OCI-LY7 (cell line): ENCODE measurements around the gene UBTF. TPM values are rescaled to one million over a fixed set of nuclear protein-coding genes. Genes with fewer than 3 reads are reported as not detected.

Experiments used
- BruUV-seq: library from RNA; stranded (reverse); fragments of 400-500 nt; replicated peaks from 2 replicates; lab custom pipeline; 2021; lab: Mats Ljungman, UMichigan
- CTCF ChIA-PET: fragments of 300-600 bp; sonication (Branson Sonifier 250); formaldehyde crosslinking; loops from one replicate; lab custom pipeline; 2022; ENCODE audit warnings: antibody characterized with exemption; ENCODE audit not compliant: unreplicated experiment; lab: Charles Lee
- POLR2A ChIA-PET: fragments of 300-600 bp; sonication (Branson Sonifier 250); formaldehyde crosslinking; loops from one replicate; lab custom pipeline; 2022; ENCODE audit warnings: antibody characterized with exemption; lab: Charles Lee
- DNase-seq: peaks from one replicate; pipeline ENCODE4 v3.0.0-alpha.2; 2015; ENCODE audit warnings: low spot score
- H2AFZ ChIP-seq: fragments of 200-600 bp; sonication (generic), shearing (Covaris generic); 2 replicates; pipeline ENCODE4 v1.6.1; 2014; ENCODE audit warnings: mild to moderate bottlenecking, antibody characterized with exemption, low read length, moderate library complexity
- H3K27ac ChIP-seq: fragments of 200-600 bp; sonication (generic); 2 replicates; pipeline ENCODE4 v1.5.1; 2014; ENCODE audit warnings: mixed run types, low read depth, mild to moderate bottlenecking, moderate library complexity, low read length, inconsistent platforms; ENCODE audit not compliant: poor library complexity, severe bottlenecking
- H3K36me3 ChIP-seq: fragments of 200-600 bp; sonication (generic); 2 replicates; pipeline ENCODE4 v1.6.1; 2014; ENCODE audit warnings: mild to moderate bottlenecking, antibody characterized with exemption, low read length, moderate library complexity, mixed read lengths; ENCODE audit not compliant: insufficient read depth
- H3K4me1 ChIP-seq: fragments of 200-600 bp; sonication (generic); 2 replicates; pipeline ENCODE4 v1.5.1; 2014; ENCODE audit warnings: mild to moderate bottlenecking, low read length; ENCODE audit not compliant: insufficient read depth, poor library complexity, severe bottlenecking
- H3K4me2 ChIP-seq: fragments of 200-600 bp; sonication (generic); 2 replicates; pipeline ENCODE4 v1.6.1; 2014; ENCODE audit warnings: mild to moderate bottlenecking, low read length
- H3K4me3 ChIP-seq: fragments of 200-600 bp; sonication (generic); 2 replicates; pipeline ENCODE4 v1.5.1; 2014; ENCODE audit warnings: mild to moderate bottlenecking, low read depth, low read length; ENCODE audit not compliant: poor library complexity, severe bottlenecking
- H3K79me2 ChIP-seq: fragments of 200-600 bp; sonication (generic); 2 replicates; pipeline ENCODE4 v1.6.1; 2016; ENCODE audit warnings: low read depth, mild to moderate bottlenecking, low read length, moderate library complexity, mixed read lengths; ENCODE audit not compliant: insufficient read depth
- H3K9me2 ChIP-seq: fragments of 200-600 bp; sonication (generic); 2 replicates; pipeline ENCODE4 v1.6.1; 2016; ENCODE audit warnings: mild to moderate bottlenecking, low read length, mixed read lengths; ENCODE audit not compliant: insufficient read depth
- H3K9me3 ChIP-seq: fragments of 200-600 bp; sonication (generic); 2 replicates; pipeline ENCODE4 v1.6.1; 2014; ENCODE audit warnings: mild to moderate bottlenecking, mixed run types, low read length, mixed read lengths
- H4K20me1 ChIP-seq: fragments of 200-600 bp; sonication (generic); 2 replicates; pipeline ENCODE4 v1.6.1; 2014; ENCODE audit warnings: mild to moderate bottlenecking, antibody characterized with exemption, low read length, moderate library complexity, mixed read lengths; ENCODE audit not compliant: insufficient read depth
- CTCF ChIP-seq: fragments of 200-600 bp; sonication (generic); conservative IDR thresholded peaks from 2 replicates; pipeline ENCODE4 v1.5.1; 2014; ENCODE audit warnings: mild to moderate bottlenecking, antibody characterized with exemption, low read length, moderate library complexity, mixed read lengths
- EZH2phosphoT487 ChIP-seq: fragments of 200-600 bp; sonication (generic); IDR thresholded peaks from 2 replicates; pipeline ENCODE4 v1.6.1; 2018; ENCODE audit warnings: low read depth, borderline replicate concordance, mild to moderate bottlenecking, mixed run types, antibody characterized with exemption, low read length, moderate library complexity, mixed read lengths
- intact Hi-C: fragments of 100-400 bp; cut with micrococcal nuclease; formaldehyde crosslinking; loops from one replicate; pipeline ENCODE4 v1.10.0; 2022; ENCODE audit not compliant: unreplicated experiment
- total RNA-seq, 2 experiments: library from RNA; depleted of rRNA in 1 of 2; stranded (reverse); fragments of >200 nt in 1 of 2; shearing (Covaris generic) in 1 of 2; gene quantifications; 2 replicates each; pipeline ENCODE4 v1.2.3, GENCODE V29; 2014 to 2022

The UBTF gene
- total RNA-seq, 2 experiments from 2014 or later: 155 to 215 TPM

DNA sequence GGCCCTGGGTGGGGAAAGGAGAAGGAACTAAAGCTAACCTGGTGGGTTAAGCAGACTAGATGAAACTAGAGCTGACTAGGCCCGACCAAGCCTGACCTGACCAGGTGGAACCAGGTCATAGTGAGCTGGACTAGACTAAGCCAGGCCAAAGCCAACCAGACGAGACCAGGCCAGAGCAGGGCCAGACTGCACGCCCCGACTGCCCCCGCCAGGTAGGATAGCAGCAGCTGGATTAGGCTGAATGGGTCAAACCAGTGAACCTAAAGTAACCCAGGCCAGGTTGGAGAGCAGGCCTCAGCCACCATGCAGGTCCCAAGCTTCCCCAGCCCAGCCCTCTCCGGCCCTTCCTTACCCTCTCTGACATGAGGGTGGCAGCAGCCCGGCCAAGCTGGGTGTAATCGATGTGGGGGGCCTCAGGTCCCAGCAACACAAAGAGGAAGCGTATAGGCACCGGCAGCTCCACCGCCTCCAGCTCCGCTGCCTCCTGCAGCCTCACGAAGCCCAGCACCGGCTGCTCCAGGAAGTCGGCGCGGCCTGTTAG, 39.4 kb upstream of the UBTF start:
- no peaks in the 10 kb centered on the region for H4K20me1 ChIP-seq
- H3K27ac ChIP-seq: no peak overlapping the region
- no peak overlapping the region for H2AFZ ChIP-seq
- H3K4me3 ChIP-seq: no peak overlapping the region
- no peaks in the 10 kb centered on the region for H3K4me1 ChIP-seq
- ChIA-PET POLR2A (no interaction called here), CTCF (interaction anchor here (0.5 kb wide), 1 partner anchor 55 kb away, joined by 3 read pairs; no protein-coding TSS in a partner anchor)
- H3K4me2 ChIP-seq: no peak overlapping the region
- intact Hi-C loops: no loop called here
- H3K36me3 ChIP-seq: no peaks in the 10 kb centered on the region
- no TSS peak for BruUV-seq
- TF ChIP-seq EZH2phosphoT487 (no peak), CTCF (no peak)
- DNase-seq: no peak
- no peaks in the 10 kb centered on the region for H3K79me2 ChIP-seq
- H3K9me2 ChIP-seq: no peaks in the 10 kb centered on the region
- H3K9me3 ChIP-seq: no peaks in the 10 kb centered on the region

DNA sequence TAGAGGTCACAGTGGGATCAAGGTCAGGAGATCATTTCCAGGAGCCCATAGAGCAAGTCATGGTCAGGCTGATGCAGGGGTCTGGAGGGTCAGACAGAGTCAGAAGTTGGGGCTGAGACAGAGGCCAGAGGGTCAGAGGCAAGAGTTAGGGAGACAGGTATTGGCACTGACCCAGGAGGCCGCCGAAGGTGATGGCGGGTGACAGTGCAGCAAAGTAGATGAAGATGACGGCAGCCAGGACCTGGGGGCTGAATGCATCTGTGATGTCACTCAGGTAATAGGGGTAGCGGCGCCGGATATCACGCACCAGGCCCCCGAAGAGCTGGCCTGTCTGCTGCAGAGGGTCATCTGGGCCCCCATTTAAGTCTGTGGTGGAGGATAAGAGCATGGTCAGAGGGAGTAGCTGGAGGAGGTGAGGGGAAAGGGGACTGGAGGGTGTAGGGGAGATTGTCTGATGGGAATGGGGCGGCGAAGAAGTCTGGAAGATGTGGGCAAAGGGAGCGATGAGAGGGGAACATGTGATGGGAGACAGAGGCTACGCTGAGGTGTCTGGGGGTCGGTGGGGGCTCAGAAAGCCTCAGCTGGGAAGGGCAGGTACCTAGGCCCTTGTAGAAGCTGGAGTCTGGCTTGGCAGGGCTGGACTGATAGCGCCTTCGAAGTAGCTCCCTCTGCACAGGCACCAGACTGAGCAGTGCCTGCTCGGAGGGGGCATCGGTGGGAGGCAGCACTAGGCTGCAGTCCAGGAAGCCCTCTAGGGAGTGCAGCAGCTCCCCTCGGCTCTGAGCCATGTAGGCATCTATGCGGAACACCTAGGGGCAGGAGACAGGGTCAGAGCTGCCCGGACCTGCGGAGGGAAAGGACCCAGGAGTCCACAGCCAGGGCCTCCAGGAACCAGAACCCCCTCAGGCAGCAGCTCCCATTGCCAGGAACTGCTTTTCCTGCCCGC, 38.6 kb upstream of the UBTF start:
- H3K9me2 ChIP-seq: no peaks in the 10 kb centered on the region
- TF ChIP-seq EZH2phosphoT487 (no peak), CTCF (no peak)
- H4K20me1 ChIP-seq: no peaks in the 10 kb centered on the region
- H3K9me3 ChIP-seq: no peaks in the 10 kb centered on the region
- no peak for DNase-seq
- no TSS peak for BruUV-seq
- intact Hi-C loops: no loop called here
- H2AFZ ChIP-seq: no peak overlapping the region
- H3K4me3 ChIP-seq: no peak overlapping the region
- H3K36me3 ChIP-seq: no peaks in the 10 kb centered on the region
- no peaks in the 10 kb centered on the region for H3K79me2 ChIP-seq
- H3K4me2 ChIP-seq: no peak overlapping the region
- no peaks in the 10 kb centered on the region for H3K4me1 ChIP-seq
- H3K27ac ChIP-seq: no peak overlapping the region
- POLR2A ChIA-PET: no interaction called here
- CTCF ChIA-PET: no interaction called here

GRCh38 chr17:44256671-44257070, 37.2 kb upstream of the UBTF start:
- H2AFZ ChIP-seq: no peak overlapping the region
- no peak for TF ChIP-seq CTCF
- no peak for TF ChIP-seq EZH2phosphoT487
- H4K20me1 ChIP-seq: no peaks in the 10 kb centered on the region
- CTCF ChIA-PET: no interaction called here
- BruUV-seq: no TSS peak
- DNase-seq: no peak
- H3K79me2 ChIP-seq: no peaks in the 10 kb centered on the region
- no peaks in the 10 kb centered on the region for H3K9me3 ChIP-seq
- no peak overlapping the region for H3K4me3 ChIP-seq
- H3K27ac ChIP-seq: no peak overlapping the region
- POLR2A ChIA-PET: no interaction called here
- no peaks in the 10 kb centered on the region for H3K4me1 ChIP-seq
- H3K9me2 ChIP-seq: no peaks in the 10 kb centered on the region
- H3K36me3 ChIP-seq: no peaks in the 10 kb centered on the region
- intact Hi-C loops: no loop called here
- no peak overlapping the region for H3K4me2 ChIP-seq
